ENCODE results near the gene UXT. TPM values are rescaled to one million over a fixed set of nuclear protein-coding genes. Genes with fewer than 3 reads are reported as not detected.

The UXT gene
- total RNA-seq, 1 donor from 2014 or later = 77.5 TPM

- ATAC-seq = peak; percentile 98
- TF ChIP-seq CTCF (IDR thresholded peaks at IDR 0.05) = peak; percentile 19
- Histone ChIP-seq H3K27me3 (no peaks in the 10 kb centered on the region), H3K9me3 (no peaks in the 10 kb centered on the region), H3K4me3 (peak overlapping the region; percentile 40), H3K36me3 (peaks cover 28% of the 10 kb centered on the region), H3K27ac (no peak overlapping the region), H3K4me1 (no peaks in the 10 kb centered on the region)
- intact Hi-C loops (cut with DNase I) = no loop called here
- DNase-seq = peak; percentile 84
Measured at GRCh38 chrX:47637546-47638195, 21.3 kb downstream of the UXT start.

- DNase-seq = no peak
- Histone ChIP-seq H3K4me1 (no peaks in the 10 kb centered on the region), H3K27me3 (no peaks in the 10 kb centered on the region), H3K27ac (no peak overlapping the region), H3K9me3 (no peaks in the 10 kb centered on the region), H3K36me3 (peaks cover 17% of the 10 kb centered on the region), H3K4me3 (no peak overlapping the region)
- TF ChIP-seq CTCF (IDR thresholded peaks at IDR 0.05) = no peak
- intact Hi-C loops (cut with DNase I) = no loop called here
- ATAC-seq = no peak
Measured at GRCh38 chrX:47634871-47635575, 24.0 kb downstream of the UXT start.

GRCh38 chrX:47633689-47634590 lies 25.0 kb downstream of the UXT start:
- Histone ChIP-seq H3K9me3 (no peaks in the 10 kb centered on the region), H3K36me3 (peaks cover 11% of the 10 kb centered on the region), H3K27ac (no peak overlapping the region), H3K27me3 (no peaks in the 10 kb centered on the region), H3K4me1 (no peaks in the 10 kb centered on the region), H3K4me3 (no peak overlapping the region)
- DNase-seq = no peak
- TF ChIP-seq CTCF (IDR thresholded peaks at IDR 0.05) = no peak
- no peak for ATAC-seq
- intact Hi-C loops (cut with DNase I) = no loop called here

- DNase-seq = no peak
- no peaks in the 10 kb centered on the region for H3K4me1 ChIP-seq
- H3K27ac ChIP-seq = no peak overlapping the region
- no peak overlapping the region for H3K4me3 ChIP-seq
- intact Hi-C loops (cut with DNase I) = no loop called here
- peaks cover 11% of the 10 kb centered on the region for H3K36me3 ChIP-seq
- H3K27me3 ChIP-seq = no peaks in the 10 kb centered on the region
- no peak for ATAC-seq
- TF ChIP-seq CTCF (IDR thresholded peaks at IDR 0.05) = no peak
- no peaks in the 10 kb centered on the region for H3K9me3 ChIP-seq
Measured at GRCh38 chrX:47632666-47633065, 26.3 kb downstream of the UXT start.

GRCh38 chrX:47631676-47632075 lies 27.3 kb downstream of the UXT start:
- no peak for TF ChIP-seq CTCF (IDR thresholded peaks at IDR 0.05)
- H3K27ac ChIP-seq = no peak overlapping the region
- H3K9me3 ChIP-seq = no peaks in the 10 kb centered on the region
- intact Hi-C loops (cut with DNase I) = no loop called here
- no peaks in the 10 kb centered on the region for H3K27me3 ChIP-seq
- ATAC-seq (no peak), DNase-seq (no peak)
- H3K4me1 ChIP-seq = no peaks in the 10 kb centered on the region
- H3K36me3 ChIP-seq = peaks cover 10% of the 10 kb centered on the region
- H3K4me3 ChIP-seq = no peak overlapping the region

Measured in upper lobe of right lung (tissue), 1 donor.